H1 (cell line): ENCODE data around the gene PPP2R2B. TPM values are rescaled to one million over a fixed set of nuclear protein-coding genes. Genes with fewer than 3 reads are reported as not detected.

Experiments
- CTCF ChIA-PET: fragments of 300-600 bp; sonication (Branson Sonifier 250); formaldehyde crosslinking; loops from one replicate; lab custom pipeline; 2021; ENCODE audit not compliant: partially characterized antibody; lab: Charles Lee
- POLR2A ChIA-PET: fragments of 300-600 bp; sonication (Branson Sonifier 250); formaldehyde crosslinking; loops from one replicate; lab custom pipeline; 2021; ENCODE audit warnings: inconsistent platforms; ENCODE audit not compliant: partially characterized antibody; lab: Charles Lee
- DNase-seq, 2 experiments: peaks; one replicate each; pipeline versions ENCODE4 v3.0.0 to v3.0.0-alpha.2; 2010 to 2022; ENCODE audit warnings: low spot score in 2 of 2, low read depth in 1 of 2, mixed read lengths in 1 of 2
- FAIRE-seq: peaks from 2 replicates; lab custom pipeline; 2011; peaks lifted over from hg19 to GRCh38; lab: Jason Lieb, UNC
- H2AFZ ChIP-seq: 2 replicates; pipeline ENCODE4 v1.8.1; 2012; ENCODE audit warnings: low read length, inconsistent platforms
- H2AK5ac ChIP-seq: 2 replicates; pipeline ENCODE4 v1.6.1; 2013; ENCODE audit warnings: low read depth, low read length
- H2BK120ac ChIP-seq: replicated peaks from 2 replicates; pipeline ENCODE3; 2013; ENCODE audit warnings: low read depth, low read length, inconsistent platforms
- H2BK12ac ChIP-seq: 2 replicates; pipeline ENCODE4 v1.6.1; 2013; ENCODE audit warnings: low read depth, low read length
- H2BK15ac ChIP-seq: 2 replicates; pipeline ENCODE4 v1.6.1; 2013; ENCODE audit warnings: low read length
- H2BK20ac ChIP-seq: 2 replicates; pipeline ENCODE4 v1.6.1; 2013; ENCODE audit warnings: low read length
- H2BK5ac ChIP-seq: 2 replicates; pipeline ENCODE4 v1.6.1; 2013; ENCODE audit warnings: low read depth, low read length
- H3K14ac ChIP-seq: 2 replicates; pipeline ENCODE4 v1.6.1; 2013; ENCODE audit warnings: inconsistent platforms; ENCODE audit not compliant: insufficient read length
- H3K18ac ChIP-seq: 2 replicates; pipeline ENCODE4 v1.6.1; 2013; ENCODE audit warnings: low read length; ENCODE audit errors: extremely low read depth
- H3K23ac ChIP-seq: 2 replicates; pipeline ENCODE4 v1.6.1; 2013; ENCODE audit warnings: inconsistent platforms; ENCODE audit not compliant: insufficient read length
- H3K23me2 ChIP-seq: 2 replicates; pipeline ENCODE4 v1.6.1; 2013; ENCODE audit warnings: low read depth, low read length
- H3K27ac ChIP-seq: 2 replicates; pipeline ENCODE4 v1.6.1; 2011; ENCODE audit warnings: low read depth, low read length, inconsistent platforms
- H3K27me3 ChIP-seq, 4 experiments: replicated peaks in 1 of 4; 1 replicate in 1 of 4; 2 replicates in 3 of 4; pipeline versions ENCODE4 v1.6.1 to v1.8.1; 2011 to 2013; ENCODE audit warnings: low read length in 3 of 4, mild to moderate bottlenecking in 3 of 4, inconsistent platforms in 2 of 4, mixed read lengths in 2 of 4, moderate library complexity in 1 of 4; ENCODE audit not compliant: control insufficient read depth in 3 of 4, insufficient read depth in 3 of 4; ENCODE audit errors: extremely low read depth in 1 of 4
- H3K36me3 ChIP-seq, 4 experiments: 2 replicates each; pipeline versions ENCODE4 v1.6.1 to v1.8.1; 2011 to 2013; ENCODE audit warnings: mild to moderate bottlenecking in 4 of 4, low read length in 3 of 4, moderate library complexity in 2 of 4, control low read depth in 1 of 4, inconsistent platforms in 1 of 4; ENCODE audit not compliant: insufficient read depth in 4 of 4, control insufficient read depth in 2 of 4
- H3K4ac ChIP-seq: replicated peaks from 2 replicates; pipeline ENCODE3; 2013; ENCODE audit warnings: low read length, low read depth, mixed read lengths, inconsistent platforms; ENCODE audit not compliant: insufficient read length
- H3K4me1 ChIP-seq, 4 experiments: replicated peaks in 1 of 4; 1 replicate in 1 of 4; 2 replicates in 3 of 4; pipeline versions ENCODE4 v1.6.1 to v1.8.1; 2011 to 2013; ENCODE audit warnings: low read length in 3 of 4, inconsistent platforms in 2 of 4, mixed read lengths in 1 of 4; ENCODE audit not compliant: insufficient read depth in 4 of 4, control insufficient read depth in 3 of 4
- H3K4me2 ChIP-seq, 2 experiments: 2 replicates each; pipeline versions ENCODE4 v1.6.1 to v1.8.1; 2011 to 2013; ENCODE audit warnings: low read depth in 2 of 2, low read length in 2 of 2, control low read depth in 1 of 2, inconsistent platforms in 1 of 2, mild to moderate bottlenecking in 1 of 2; ENCODE audit not compliant: insufficient read depth in 1 of 2
- H3K4me3 ChIP-seq, 4 experiments: fragments of 200-600, 300-600 bp in 1 of 4; sonication (generic), shearing (Covaris generic), sonication (Bioruptor Twin) in 1 of 4; 2 replicates each; pipeline versions ENCODE4 v1.5.1 to v1.8.1; 2011 to 2016; ENCODE audit warnings: low read length in 4 of 4, low read depth in 3 of 4, control low read depth in 2 of 4, inconsistent platforms in 2 of 4, mild to moderate bottlenecking in 2 of 4, mixed read lengths in 1 of 4, moderate library complexity in 1 of 4; ENCODE audit not compliant: insufficient read depth in 2 of 4; ENCODE audit errors: extremely low read depth in 1 of 4
- H3K56ac ChIP-seq: replicated peaks from 2 replicates; pipeline ENCODE3; 2013; ENCODE audit warnings: low read depth, mild to moderate bottlenecking, mixed read lengths, low read length, inconsistent platforms; ENCODE audit not compliant: insufficient read length
- H3K79me1 ChIP-seq: 2 replicates; pipeline ENCODE4 v1.6.1; 2013; ENCODE audit warnings: low read depth, low read length, control low read depth
- H3K79me2 ChIP-seq, 2 experiments: 2 replicates each; pipeline versions ENCODE4 v1.6.1 to v1.8.1; 2012 to 2013; ENCODE audit warnings: low read length in 2 of 2, mild to moderate bottlenecking in 2 of 2, inconsistent platforms in 1 of 2; ENCODE audit not compliant: insufficient read depth in 2 of 2, control insufficient read depth in 1 of 2
- H3K9ac ChIP-seq, 4 experiments: replicated peaks in 1 of 4; 1 replicate in 1 of 4; 2 replicates in 3 of 4; pipeline versions ENCODE4 v1.6.1 to v1.8.1; 2011 to 2013; ENCODE audit warnings: low read depth in 3 of 4, low read length in 3 of 4, control low read depth in 2 of 4, mild to moderate bottlenecking in 2 of 4, moderate library complexity in 2 of 4, inconsistent platforms in 1 of 4; ENCODE audit errors: extremely low read depth in 1 of 4
- H3K9me3 ChIP-seq, 2 experiments: 2 replicates each; pipeline versions ENCODE4 v1.6.1 to v1.8.1; 2012 to 2013; ENCODE audit warnings: mild to moderate bottlenecking in 2 of 2, moderate library complexity in 2 of 2, control low read depth in 1 of 2, inconsistent platforms in 1 of 2, low read depth in 1 of 2, low read length in 1 of 2, mixed read lengths in 1 of 2; ENCODE audit not compliant: insufficient read depth in 2 of 2
- H4K20me1 ChIP-seq, 2 experiments: replicated peaks in 1 of 2; 2 replicates each; pipeline versions ENCODE3 to v1.8.1; 2011 to 2013; ENCODE audit warnings: inconsistent platforms in 2 of 2, low read length in 2 of 2, mild to moderate bottlenecking in 1 of 2; ENCODE audit not compliant: insufficient read depth in 2 of 2, control insufficient read depth in 1 of 2
- H4K5ac ChIP-seq: 2 replicates; pipeline ENCODE4 v1.6.1; 2013; ENCODE audit warnings: low read length, low read depth, mixed read lengths, inconsistent platforms; ENCODE audit not compliant: insufficient read length
- H4K8ac ChIP-seq: 2 replicates; pipeline ENCODE4 v1.8.0; 2013; ENCODE audit warnings: mild to moderate bottlenecking, moderate library complexity, low read length, inconsistent platforms; ENCODE audit not compliant: insufficient read depth; ENCODE audit errors: extremely low read depth
- H4K91ac ChIP-seq: replicated peaks from 2 replicates; pipeline ENCODE3; 2013; ENCODE audit warnings: low read length, mixed read lengths, inconsistent platforms; ENCODE audit not compliant: insufficient read length
- CBX8 ChIP-seq: fragments of 300-800, 300-1000 bp; sonication (generic); IDR thresholded peaks from 2 replicates; pipeline ENCODE4 v1.7.1; 2016; ENCODE audit warnings: low read depth, low read length, borderline replicate concordance
- EGR1 ChIP-seq: IDR thresholded peaks from 2 replicates; pipeline ENCODE4 v1.6.1; 2011; ENCODE audit warnings: low read depth, low read length, borderline replicate concordance
- GTF2F1 ChIP-seq: IDR thresholded peaks from 2 replicates; pipeline ENCODE4 v1.6.1; 2012; ENCODE audit warnings: low read depth, low read length, improper control_type of control experiment, borderline replicate concordance
- RFX5 ChIP-seq: IDR thresholded peaks from 2 replicates; pipeline ENCODE4 v1.6.1; 2011; ENCODE audit warnings: low read depth, low read length, improper control_type of control experiment, borderline replicate concordance
- SIN3A ChIP-seq, 2 experiments: IDR thresholded peaks in 1 of 2; conservative IDR thresholded peaks in 1 of 2; 2 replicates each; pipeline ENCODE4 v1.6.1; 2011 to 2012; ENCODE audit warnings: low read length in 2 of 2, improper control_type of control experiment in 1 of 2, low read depth in 1 of 2, mild to moderate bottlenecking in 1 of 2
- SIRT6 ChIP-seq: IDR thresholded peaks from one replicate; pipeline ENCODE4 v1.7.1; 2012; ENCODE audit warnings: low read length, inconsistent platforms
- SIX5 ChIP-seq: IDR thresholded peaks from 2 replicates; pipeline ENCODE4 v1.6.1; 2011; ENCODE audit warnings: mild to moderate bottlenecking, low read depth, low read length
- TBP ChIP-seq: IDR thresholded peaks from 2 replicates; pipeline ENCODE4 v1.6.1; 2011; ENCODE audit warnings: low read depth, low read length, improper control_type of control experiment
- ZNF274 ChIP-seq: IDR thresholded peaks from 2 replicates; pipeline ENCODE4 v1.7.0; 2012; ENCODE audit warnings: low read length, borderline replicate concordance; ENCODE audit errors: extremely low read depth
- WGBS, 2 experiments: shearing (Covaris generic) in 1 of 2; methylation state at CpG; one replicate each; pipeline versions ENCODE4 v1.1.6 to v1.1.7; 2013 to 2015; ENCODE audit warnings: low lambda C conversion rate in 2 of 2, mixed read lengths in 2 of 2, inconsistent platforms in 1 of 2, low coverage in 1 of 2, missing lambda C conversion rate in 1 of 2; ENCODE audit not compliant: insufficient replicate concordance in 2 of 2, insufficient coverage in 1 of 2, insufficient read length in 1 of 2; ENCODE audit errors: extremely low coverage in 1 of 2, missing lambda C conversion rate in 1 of 2; 5-methylcytosine and 5-hydroxymethylcytosine counted together
- polyA plus RNA-seq, 7 experiments: library from polyadenylated mRNA; depleted of rRNA in 3 of 7; stranded (reverse) in 5 of 7; unstranded in 2 of 7; fragments of >200 nt in 5 of 7; fragments of 200-250 nt in 2 of 7; gene quantifications; 1 replicate in 5 of 7; 2 replicates in 1 of 7; 4 replicates in 1 of 7; pipeline versions ENCODE4 v1.2.1 to v1.2.3, GENCODE V29; 2011 to 2013; ENCODE audit warnings: missing spikeins in 2 of 7, mixed read lengths in 2 of 7
- total RNA-seq: library from RNA; stranded (reverse); fragmentation: NEBNext Ultra II Directional; extraction: Animal tissue kit (Norgen Biotek cat#: 25700); gene quantifications from 2 replicates; pipeline ENCODE4 v1.2.1, GENCODE V29; 2021
- TF ChIP-seq, protein P1 (sequence below), 3 experiments: IDR thresholded peaks; 1 replicate in 2 of 3; 2 replicates in 1 of 3; pipeline versions ENCODE4 v1.5.1 to v1.6.1; 2011; ENCODE audit warnings: low read length in 3 of 3, mild to moderate bottlenecking in 3 of 3, inconsistent platforms in 2 of 3, low read depth in 1 of 3, moderate library complexity in 1 of 3; ENCODE audit not compliant: insufficient read depth in 1 of 3; ENCODE audit errors: control extremely low read depth in 1 of 3
- TF ChIP-seq, protein P2 (sequence below): IDR thresholded peaks from 2 replicates; pipeline ENCODE4 v1.6.1; 2011; ENCODE audit warnings: low read depth, mild to moderate bottlenecking, low read length; ENCODE audit not compliant: insufficient read depth

The PPP2R2B gene
- total and polyA plus RNA-seq, 2 of the 8 experiments (the other 6 are each of a cell fraction or from before 2014, with no cell fraction given), result 21.1 to 37.1 TPM

DNA sequence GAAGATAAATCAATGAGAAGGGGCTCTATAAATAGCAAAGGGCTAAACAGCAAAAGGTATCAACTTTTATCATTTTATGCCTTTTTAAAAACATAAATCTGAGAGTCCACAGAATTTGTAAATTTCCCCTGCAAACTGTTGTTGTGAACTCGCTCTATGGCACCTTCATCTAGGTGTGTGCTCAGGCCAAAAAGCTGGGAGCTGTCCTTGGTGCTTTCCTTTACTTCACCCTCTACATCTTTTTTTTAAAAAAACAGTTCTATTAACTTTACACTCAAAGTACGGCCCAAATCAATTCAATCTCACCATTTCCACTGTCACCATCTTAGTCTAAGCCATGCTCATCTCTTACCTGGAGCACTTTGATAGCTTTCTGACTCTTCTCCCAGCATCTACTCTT lies 254.4 kb downstream of the PPP2R2B start:
- no peak overlapping the region for H2BK15ac ChIP-seq
- no peak overlapping the region for H2BK120ac ChIP-seq
- no peak overlapping the region for H4K8ac ChIP-seq
- H3K36me3 ChIP-seq, result no peaks in the 10 kb centered on the region
- no peak overlapping the region for H2BK20ac ChIP-seq
- no peak overlapping the region for H3K9ac ChIP-seq
- H3K27ac ChIP-seq, result no peak overlapping the region
- no peak overlapping the region for H3K23ac ChIP-seq
- peaks cover 3% of the 10 kb centered on the region in 2 experiments; a peak in 2 of 4 replicates for H3K9me3 ChIP-seq
- H4K5ac ChIP-seq, result no peak overlapping the region
- no peaks in the 10 kb centered on the region for H3K79me2 ChIP-seq
- H2BK5ac ChIP-seq, result no peak overlapping the region
- H3K14ac ChIP-seq, result no peak overlapping the region
- DNase-seq (no peak), FAIRE-seq (no peak)
- ChIA-PET CTCF (interaction anchor here (0.8 to 3.0 kb wide), 9 partner anchors 10 to 91 kb away, joined by 3 to 16 read pairs (median 4); no protein-coding TSS in a partner anchor), POLR2A (no interaction called here)
- 87% methylated on average over 2 of the region's 2 CpGs; no CpG with 5 or more reads in 1 of the 2 experiments for WGBS, 2 experiments
- no peaks in the 10 kb centered on the region for H3K27me3 ChIP-seq
- H3K4me1 ChIP-seq, result peaks cover 3 to 13% (median 6%) of the 10 kb centered on the region in 4 experiments; a peak in 6 of 7 replicates
- no peak overlapping the region for H3K4me3 ChIP-seq
- H2AFZ ChIP-seq, result no peak overlapping the region
- no peak overlapping the region for H3K56ac ChIP-seq
- H3K18ac ChIP-seq, result no peak overlapping the region
- no peaks in the 10 kb centered on the region; the same call in 1 of the 2 replicates for H3K23me2 ChIP-seq
- no peaks in the 10 kb centered on the region for H3K79me1 ChIP-seq
- H2AK5ac ChIP-seq, result no peak overlapping the region
- H3K4ac ChIP-seq, result no peak overlapping the region
- H2BK12ac ChIP-seq, result no peak overlapping the region
- no peaks in the 10 kb centered on the region for H4K20me1 ChIP-seq
- H4K91ac ChIP-seq, result no peak overlapping the region
- H3K4me2 ChIP-seq, result no peak overlapping the region
- TF ChIP-seq GTF2F1, result no peak
- TF ChIP-seq TBP, result no peak
- no peak for TF ChIP-seq EGR1
- no peak for TF ChIP-seq RFX5
- TF ChIP-seq, protein P1, sequence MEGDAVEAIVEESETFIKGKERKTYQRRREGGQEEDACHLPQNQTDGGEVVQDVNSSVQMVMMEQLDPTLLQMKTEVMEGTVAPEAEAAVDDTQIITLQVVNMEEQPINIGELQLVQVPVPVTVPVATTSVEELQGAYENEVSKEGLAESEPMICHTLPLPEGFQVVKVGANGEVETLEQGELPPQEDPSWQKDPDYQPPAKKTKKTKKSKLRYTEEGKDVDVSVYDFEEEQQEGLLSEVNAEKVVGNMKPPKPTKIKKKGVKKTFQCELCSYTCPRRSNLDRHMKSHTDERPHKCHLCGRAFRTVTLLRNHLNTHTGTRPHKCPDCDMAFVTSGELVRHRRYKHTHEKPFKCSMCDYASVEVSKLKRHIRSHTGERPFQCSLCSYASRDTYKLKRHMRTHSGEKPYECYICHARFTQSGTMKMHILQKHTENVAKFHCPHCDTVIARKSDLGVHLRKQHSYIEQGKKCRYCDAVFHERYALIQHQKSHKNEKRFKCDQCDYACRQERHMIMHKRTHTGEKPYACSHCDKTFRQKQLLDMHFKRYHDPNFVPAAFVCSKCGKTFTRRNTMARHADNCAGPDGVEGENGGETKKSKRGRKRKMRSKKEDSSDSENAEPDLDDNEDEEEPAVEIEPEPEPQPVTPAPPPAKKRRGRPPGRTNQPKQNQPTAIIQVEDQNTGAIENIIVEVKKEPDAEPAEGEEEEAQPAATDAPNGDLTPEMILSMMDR (IDR thresholded peaks at IDR 0.05; ENCODE audit: control extremely low read depth in 1 of 3, insufficient read depth in 1 of 3, low read depth in 1 of 3, low read length in 3 of 3), result no peak
- no peak for TF ChIP-seq SIN3A (conservative IDR thresholded peaks at IDR 0.05 in 1 of 2, IDR thresholded peaks at IDR 0.05 in 1 of 2; ENCODE audit: low read depth in 1 of 2, low read length in 2 of 2)
- no peak for TF ChIP-seq CBX8
- TF ChIP-seq SIX5, result no peak
- no peak for TF ChIP-seq SIRT6
- TF ChIP-seq, protein P2, sequence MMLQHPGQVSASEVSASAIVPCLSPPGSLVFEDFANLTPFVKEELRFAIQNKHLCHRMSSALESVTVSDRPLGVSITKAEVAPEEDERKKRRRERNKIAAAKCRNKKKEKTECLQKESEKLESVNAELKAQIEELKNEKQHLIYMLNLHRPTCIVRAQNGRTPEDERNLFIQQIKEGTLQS, result no peak
- TF ChIP-seq ZNF274, result no peak
